Loucy (cell line): Measurements from ENCODE around the gene SMURF1.

ENCODE experiments used
- H2AFZ ChIP-seq: fragments of 200-600 bp; sonication (generic); 2 replicates; pipeline ENCODE4 v1.6.0; 2016; ENCODE audit warnings: antibody characterized with exemption, mild to moderate bottlenecking, low read length, moderate library complexity
- H3F3A ChIP-seq: fragments of 200-600 bp; 2 replicates; pipeline ENCODE4 v1.6.0; 2016; ENCODE audit warnings: antibody characterized with exemption, low read depth, mild to moderate bottlenecking
- H3K27me3 ChIP-seq: fragments of 200-600 bp; sonication (generic); 2 replicates; pipeline ENCODE4 v1.6.1; 2014; ENCODE audit warnings: low read length, mild to moderate bottlenecking; ENCODE audit not compliant: insufficient read depth, poor library complexity, severe bottlenecking
- H3K36me3 ChIP-seq: fragments of 200-600 bp; sonication (generic); 2 replicates; pipeline ENCODE4 v1.6.1; 2016; ENCODE audit warnings: low read length; ENCODE audit not compliant: insufficient read depth
- H3K4me1 ChIP-seq: fragments of 200-600 bp; sonication (generic); 2 replicates; pipeline ENCODE4 v1.5.1; 2014; ENCODE audit warnings: low read length, mild to moderate bottlenecking; ENCODE audit not compliant: insufficient read depth, poor library complexity, severe bottlenecking
- H3K4me2 ChIP-seq: fragments of 200-600 bp; sonication (generic); 2 replicates; pipeline ENCODE4 v1.6.0; 2014; ENCODE audit warnings: antibody characterized with exemption, low read length, low read depth, mild to moderate bottlenecking; ENCODE audit not compliant: poor library complexity, severe bottlenecking
- H3K4me3 ChIP-seq: fragments of 200-600 bp; sonication (generic); 2 replicates; pipeline ENCODE4 v1.5.1; 2014; ENCODE audit warnings: low read length, mild to moderate bottlenecking, mixed read lengths; ENCODE audit not compliant: poor library complexity, severe bottlenecking
- H3K79me2 ChIP-seq: fragments of 200-600 bp; sonication (generic); 2 replicates; pipeline ENCODE4 v1.6.1; 2014; ENCODE audit warnings: low read length; ENCODE audit not compliant: insufficient read depth
- H3K9ac ChIP-seq: fragments of 200-600 bp; sonication (generic); 2 replicates; pipeline ENCODE4 v1.6.0; 2014; ENCODE audit warnings: mild to moderate bottlenecking, low read depth, low read length, moderate library complexity; ENCODE audit not compliant: poor library complexity, severe bottlenecking
- H3K9me2 ChIP-seq: fragments of 200-600 bp; sonication (generic); replicated peaks from 2 replicates; pipeline ENCODE4 v1.6.1; 2016; ENCODE audit warnings: low read depth, low read length, mixed read lengths
- H3K9me3 ChIP-seq: fragments of 200-600 bp; sonication (generic); 2 replicates; pipeline ENCODE4 v1.6.1; 2014; ENCODE audit warnings: mild to moderate bottlenecking, antibody characterized with exemption, low read length, low read depth; ENCODE audit not compliant: insufficient read depth
- H4K20me1 ChIP-seq: fragments of 200-600 bp; sonication (generic); 2 replicates; pipeline ENCODE4 v1.6.0; 2014; ENCODE audit warnings: antibody characterized with exemption, low read length, mild to moderate bottlenecking; ENCODE audit not compliant: insufficient read depth, poor library complexity, severe bottlenecking
- CTCF ChIP-seq: fragments of 200-600 bp; sonication (generic); conservative IDR thresholded peaks from 2 replicates; pipeline ENCODE4 v1.5.1; 2014; ENCODE audit warnings: mild to moderate bottlenecking, antibody characterized with exemption, low read length
- EZH2phosphoT487 ChIP-seq: fragments of 200-600 bp; IDR thresholded peaks from 2 replicates; pipeline ENCODE4 v1.6.1; 2018; ENCODE audit warnings: antibody characterized with exemption, mild to moderate bottlenecking, moderate library complexity, borderline replicate concordance

The SMURF1 gene

GRCh38 chr7:99013266-99014112 lies 130.4 kb downstream of the SMURF1 start:
- no peaks in the 10 kb centered on the region for H3K9me3 ChIP-seq
- H3K9me2 ChIP-seq = no peaks in the 10 kb centered on the region
- H3K4me3 ChIP-seq = no peak overlapping the region
- no peak overlapping the region for H2AFZ ChIP-seq
- H4K20me1 ChIP-seq = no peaks in the 10 kb centered on the region
- no peaks in the 10 kb centered on the region for H3K4me1 ChIP-seq
- H3K79me2 ChIP-seq = no peaks in the 10 kb centered on the region
- H3K27me3 ChIP-seq = no peaks in the 10 kb centered on the region
- H3F3A ChIP-seq = no peaks in the 10 kb centered on the region
- peaks cover 69% of the 10 kb centered on the region; the same call in 1 of the 2 replicates for H3K36me3 ChIP-seq
- no peak overlapping the region for H3K4me2 ChIP-seq
- H3K9ac ChIP-seq = no peak overlapping the region
- TF ChIP-seq CTCF (no peak), EZH2phosphoT487 (no peak)

DNA sequence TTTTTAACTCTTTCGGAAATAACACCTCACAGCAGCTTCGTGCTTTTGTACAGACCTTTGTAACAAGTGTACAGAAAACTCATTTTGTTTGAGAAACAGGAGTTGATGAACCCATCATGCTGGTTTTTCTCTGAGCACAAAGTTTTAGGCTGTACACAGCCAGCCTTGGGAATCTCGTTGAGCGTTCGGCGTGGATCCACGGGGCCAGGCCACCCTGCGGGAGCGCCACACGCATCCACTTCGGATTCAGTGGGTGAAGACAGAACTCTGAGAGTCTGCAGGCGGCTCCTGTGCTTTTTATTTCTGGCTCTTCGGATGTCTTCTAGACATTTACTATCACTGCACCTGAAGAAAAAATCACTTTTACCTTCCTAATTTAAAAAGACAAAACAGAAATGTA lies 131.2 kb downstream of the SMURF1 start:
- no peaks in the 10 kb centered on the region for H3K9me3 ChIP-seq
- no peaks in the 10 kb centered on the region for H3F3A ChIP-seq
- H2AFZ ChIP-seq = no peak overlapping the region
- H3K4me2 ChIP-seq = no peak overlapping the region
- no peaks in the 10 kb centered on the region for H3K79me2 ChIP-seq
- H3K27me3 ChIP-seq = no peaks in the 10 kb centered on the region
- H3K9ac ChIP-seq = no peak overlapping the region
- no peaks in the 10 kb centered on the region for H3K4me1 ChIP-seq
- no peaks in the 10 kb centered on the region for H4K20me1 ChIP-seq
- TF ChIP-seq EZH2phosphoT487 = no peak
- no peak for TF ChIP-seq CTCF
- no peak overlapping the region for H3K4me3 ChIP-seq
- H3K36me3 ChIP-seq = peaks cover 73% of the 10 kb centered on the region; the same call in 1 of the 2 replicates
- no peaks in the 10 kb centered on the region for H3K9me2 ChIP-seq

- Histone ChIP-seq H3F3A (no peaks in the 10 kb centered on the region), H3K9me2 (no peaks in the 10 kb centered on the region), H4K20me1 (no peaks in the 10 kb centered on the region), H3K9ac (no peak overlapping the region), H3K4me2 (no peak overlapping the region), H3K9me3 (no peaks in the 10 kb centered on the region), H3K36me3 (peaks cover 76% of the 10 kb centered on the region; the same call in 1 of the 2 replicates), H3K4me3 (no peak overlapping the region), H3K4me1 (no peaks in the 10 kb centered on the region), H3K79me2 (no peaks in the 10 kb centered on the region), H3K27me3 (no peaks in the 10 kb centered on the region), H2AFZ (no peak overlapping the region)
- TF ChIP-seq CTCF (no peak), EZH2phosphoT487 (no peak)
Measured at GRCh38 chr7:99011706-99012404, 132.1 kb downstream of the SMURF1 start.
